Measurements from ENCODE around the gene MMP14.

- TF ChIP-seq ZNF253 (CRISPR knock-in tag; conservative IDR thresholded peaks at IDR 0.05): no peak
- no peak for TF ChIP-seq ZNF830 (CRISPR knock-in tag; IDR thresholded peaks at IDR 0.05)
- TF ChIP-seq RFX5 (IDR thresholded peaks at IDR 0.05; ENCODE audit: low read depth, low read length): no peak
- TF ChIP-seq TAF1 (IDR thresholded peaks at IDR 0.05; ENCODE audit: control insufficient read depth, extremely low read depth, insufficient read depth, low read length, severe bottlenecking): no peak
- no peak for TF ChIP-seq ZBTB8A (IDR thresholded peaks at IDR 0.05; ENCODE audit: partially characterized antibody)
- TF ChIP-seq ZNF76 (CRISPR knock-in tag; IDR thresholded peaks at IDR 0.05; ENCODE audit: borderline replicate concordance): no peak
- peak; percentile 87 for TF ChIP-seq VEZF1 (CRISPR knock-in tag; IDR thresholded peaks at IDR 0.05)
- no peak for TF ChIP-seq CAMTA2 (CRISPR knock-in tag; conservative IDR thresholded peaks at IDR 0.05)
- TF ChIP-seq CHD7 (IDR thresholded peaks at IDR 0.05; ENCODE audit: low read depth, low read length): no peak
- TF ChIP-seq SMAD1 (IDR thresholded peaks at IDR 0.05; ENCODE audit: low read depth, low read length, partially characterized antibody): no peak
- no peak for TF ChIP-seq ZNF282 (CRISPR knock-in tag; IDR thresholded peaks at IDR 0.05)
- TF ChIP-seq USF1 (CRISPR knock-in tag; IDR thresholded peaks at IDR 0.05): no peak
- TF ChIP-seq NFRKB (IDR thresholded peaks at IDR 0.05; ENCODE audit: low read depth): no peak
These were observed 46.3 kb downstream of the MMP14 start for GRCh38 chr14:22882529-22883172.

Data from K562 (cell line).